ENCODE measurements around the gene EPN2. TPM values are rescaled to one million over a fixed set of nuclear protein-coding genes. Genes with fewer than 3 reads are reported as not detected.

The EPN2 gene
- total RNA-seq, 6 experiments from 2014 or later = 6.6 to 18.1 (median 11.4) TPM

- Histone ChIP-seq H3K4me3 (no peak overlapping the region), H3K9me3 (no peaks in the 10 kb centered on the region), H3K27ac (no peak overlapping the region), H3K4me1 (peaks cover 0 to 7% (median 3%) of the 10 kb centered on the region in 4 donors), H3K27me3 (no peaks in the 10 kb centered on the region), H3K36me3 (no peaks in the 10 kb centered on the region)
- no peak for ATAC-seq
- intact Hi-C loops (cut with DNase I) = loop anchor here in 1 of 2 donors (5.0 kb wide), 1 partner anchor 80 kb away; no protein-coding TSS in a partner anchor
- TF ChIP-seq POLR2A (IDR thresholded peaks at IDR 0.05) (no peak), CTCF (IDR thresholded peaks at IDR 0.05) (no peak)
- DNase-seq = peak in 1 of 3 donors; percentile 32
- WGBS (ENCODE audit: insufficient coverage, low coverage, low lambda C conversion rate, missing lambda C conversion rate) = 69% methylated on average over 9 of the region's 12 CpGs
These were observed 135.3 kb downstream of the EPN2 start for GRCh38 chr17:19372439-19372838.

- intact Hi-C loops (cut with DNase I) = loop anchor here in 1 of 2 donors (5.0 kb wide), 1 partner anchor 79 kb away; no protein-coding TSS in a partner anchor
- Histone ChIP-seq H3K27ac (no peak overlapping the region), H3K4me3 (no peak overlapping the region), H3K4me1 (peaks cover 0 to 7% (median 3%) of the 10 kb centered on the region in 4 donors), H3K36me3 (no peaks in the 10 kb centered on the region), H3K27me3 (no peaks in the 10 kb centered on the region), H3K9me3 (no peaks in the 10 kb centered on the region)
- peak in 1 of 3 donors; percentile 28 for DNase-seq
- no peak for ATAC-seq
- 90% methylated on average over 4 of the region's 8 CpGs for WGBS (ENCODE audit: insufficient coverage, low coverage, low lambda C conversion rate, missing lambda C conversion rate)
- TF ChIP-seq POLR2A (IDR thresholded peaks at IDR 0.05) (no peak), CTCF (IDR thresholded peaks at IDR 0.05) (no peak)
These were observed 135.8 kb downstream of the EPN2 start for GRCh38 chr17:19372866-19373504.

- DNase-seq = no peak
- peaks cover 0 to 12% (median 6%) of the 10 kb centered on the region in 4 donors for H3K4me1 ChIP-seq
- no peak overlapping the region for H3K4me3 ChIP-seq
- no peaks in the 10 kb centered on the region for H3K36me3 ChIP-seq
- H3K27me3 ChIP-seq = no peaks in the 10 kb centered on the region
- TF ChIP-seq POLR2A (IDR thresholded peaks at IDR 0.05) (no peak), CTCF (IDR thresholded peaks at IDR 0.05) (no peak)
- H3K27ac ChIP-seq = no peak overlapping the region
- WGBS (ENCODE audit: insufficient coverage, low coverage, low lambda C conversion rate, missing lambda C conversion rate) = 78% methylated on average over 5 of the region's 5 CpGs
- intact Hi-C loops (cut with DNase I) = loop anchor here in 1 of 2 donors (5.0 kb wide), 1 partner anchor 78 kb away; no protein-coding TSS in a partner anchor
- H3K9me3 ChIP-seq = no peaks in the 10 kb centered on the region
- no peak for ATAC-seq
These were observed 137.0 kb downstream of the EPN2 start for GRCh38 chr17:19374136-19374535.

GRCh38 chr17:19375732-19376131 is 138.6 kb downstream of the EPN2 start:
- no peaks in the 10 kb centered on the region for H3K9me3 ChIP-seq
- TF ChIP-seq CTCF (IDR thresholded peaks at IDR 0.05) (no peak), POLR2A (IDR thresholded peaks at IDR 0.05) (no peak)
- WGBS (ENCODE audit: insufficient coverage, low coverage, low lambda C conversion rate, missing lambda C conversion rate) = 92% methylated on average over 1 of the region's 1 CpG
- H3K4me3 ChIP-seq = no peak overlapping the region
- intact Hi-C loops (cut with DNase I) = no loop called here
- DNase-seq (no peak), ATAC-seq (no peak)
- H3K27ac ChIP-seq = no peak overlapping the region
- peaks cover 0 to 15% (median 7%) of the 10 kb centered on the region in 4 donors for H3K4me1 ChIP-seq
- no peaks in the 10 kb centered on the region for H3K27me3 ChIP-seq
- H3K36me3 ChIP-seq = peaks cover 0 to 9% (median 2%) of the 10 kb centered on the region in 4 donors

Measured in right lobe of liver (tissue), 6 donors.